GM18511 (cell line): ENCODE results near the gene CSNK1A1.
"Not testable (repeated sequence)": the region's sequence is repeated elsewhere in the genome, so short reads cannot be mapped to it uniquely, and the experiment has no call there.

Experiments used
- ATAC-seq: cut with Tn5 transposase; IDR thresholded peaks from one replicate; pipeline ENCODE4 v1.9.1; 2021; ENCODE audit warnings: mild to moderate bottlenecking, moderate library complexity; ENCODE audit not compliant: unreplicated experiment

The CSNK1A1 gene

GRCh38 chr5:149551227-149552037 lies at the start of gene CSNK1A1:
TSS of gene CSNK1A1 (minus strand) at chr5:149551439. CDS start at chr5:149550964, 475 bp downstream.
- ATAC-seq: peak; percentile 92

- ATAC-seq: no peak
These were observed 49.7 kb upstream of the CSNK1A1 start for GRCh38 chr5:149600932-149601331.

- no peak for ATAC-seq
These were observed 48.1 kb upstream of the CSNK1A1 start for GRCh38 chr5:149599375-149599774.

- no peak for ATAC-seq
These were observed 47.7 kb upstream of the CSNK1A1 start for GRCh38 chr5:149598966-149599365.

- not testable (repeated sequence) for ATAC-seq
These were observed 47.0 kb upstream of the CSNK1A1 start for GRCh38 chr5:149598234-149598633.

DNA sequence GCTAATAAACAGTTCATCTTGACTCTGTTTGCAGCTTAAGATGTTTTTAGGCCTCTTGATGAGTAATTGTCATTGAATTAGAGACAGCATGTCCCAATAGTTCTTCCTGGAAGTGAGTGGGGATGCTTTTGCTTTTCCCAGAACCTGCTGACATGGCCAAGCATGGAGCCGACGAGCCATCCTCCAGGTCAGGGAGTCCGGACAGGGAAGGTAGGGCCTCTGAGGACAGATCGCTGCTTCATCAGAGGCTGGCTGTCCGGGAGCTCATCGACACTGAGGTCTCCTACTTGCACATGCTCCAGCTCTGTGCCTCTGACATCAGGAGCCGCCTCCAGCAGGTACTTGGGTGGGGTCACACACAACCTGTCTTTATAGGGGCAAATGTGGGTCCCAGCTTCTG lies 46.4 kb upstream of the CSNK1A1 start:
- ATAC-seq: no peak

DNA sequence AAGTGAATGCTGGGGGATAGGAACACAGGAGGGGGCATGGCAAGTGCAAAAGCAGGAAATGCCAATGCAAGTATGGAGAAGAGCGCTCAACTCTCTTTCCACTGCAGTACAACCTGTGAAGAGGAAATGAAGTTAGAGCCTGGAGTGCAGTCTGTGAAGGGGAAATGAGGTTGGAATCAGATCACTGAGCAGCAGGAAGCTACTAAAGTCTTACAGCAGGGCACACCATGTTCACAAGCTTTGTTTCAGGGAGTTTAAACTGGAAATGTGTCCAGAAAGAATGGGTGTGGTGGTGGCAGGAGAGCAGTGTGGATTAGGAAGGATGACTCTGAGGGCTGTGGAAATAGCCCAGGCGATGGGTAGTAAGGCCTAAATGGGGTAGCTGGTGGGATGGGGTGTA lies 45.5 kb upstream of the CSNK1A1 start:
- no peak for ATAC-seq

DNA sequence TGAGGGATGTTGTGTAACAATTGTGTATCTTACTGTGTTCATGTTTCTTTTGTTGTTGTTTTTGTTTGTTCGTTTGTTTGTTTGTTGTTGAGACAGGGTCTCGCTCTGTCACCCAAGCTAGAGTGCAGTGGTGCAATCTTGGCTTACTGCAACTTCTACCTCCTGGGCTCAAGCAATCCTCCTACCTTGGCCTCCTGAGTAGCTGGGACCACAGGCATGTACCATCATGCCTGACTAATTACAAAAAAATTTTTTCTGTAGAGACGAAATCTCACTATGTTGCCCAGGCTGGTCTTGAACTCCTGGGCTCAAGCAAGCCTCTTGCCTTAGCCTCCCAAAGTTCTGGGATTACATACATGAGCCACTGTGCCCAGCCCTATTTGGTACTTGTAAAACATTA lies 43.9 kb upstream of the CSNK1A1 start:
- ATAC-seq: not testable (repeated sequence)

DNA sequence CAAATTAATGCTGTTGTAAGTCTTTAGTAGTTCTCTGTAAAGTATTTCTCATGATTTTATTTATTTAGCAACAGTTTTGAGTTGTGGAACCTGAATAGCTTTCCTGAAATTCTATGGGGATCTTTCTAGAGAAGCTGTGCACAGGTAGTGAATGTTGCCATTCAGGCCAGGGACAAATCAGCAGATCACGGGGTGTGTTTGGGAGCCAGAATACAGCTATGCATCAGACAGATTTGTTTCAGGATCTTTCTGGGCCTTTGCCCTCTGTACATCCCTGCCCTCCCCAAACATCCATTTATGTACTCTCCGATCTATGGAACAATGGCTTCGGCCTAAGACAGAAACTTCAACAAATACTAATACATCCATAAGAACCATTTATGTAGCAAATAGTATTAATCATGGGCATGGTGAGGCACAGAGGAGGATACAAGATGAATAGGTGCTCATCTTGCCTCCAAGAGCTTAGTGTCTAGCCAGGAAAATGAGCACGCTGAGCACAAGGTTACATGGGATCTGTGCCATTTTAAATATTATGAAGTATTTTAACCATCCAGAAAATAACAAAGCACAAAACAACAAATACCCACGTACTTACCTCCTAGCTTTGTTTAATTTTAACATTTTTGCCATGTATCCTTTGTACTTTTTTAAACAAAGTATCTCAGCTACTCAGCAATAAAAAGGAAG lies 43.1 kb upstream of the CSNK1A1 start:
- ATAC-seq: no peak

DNA sequence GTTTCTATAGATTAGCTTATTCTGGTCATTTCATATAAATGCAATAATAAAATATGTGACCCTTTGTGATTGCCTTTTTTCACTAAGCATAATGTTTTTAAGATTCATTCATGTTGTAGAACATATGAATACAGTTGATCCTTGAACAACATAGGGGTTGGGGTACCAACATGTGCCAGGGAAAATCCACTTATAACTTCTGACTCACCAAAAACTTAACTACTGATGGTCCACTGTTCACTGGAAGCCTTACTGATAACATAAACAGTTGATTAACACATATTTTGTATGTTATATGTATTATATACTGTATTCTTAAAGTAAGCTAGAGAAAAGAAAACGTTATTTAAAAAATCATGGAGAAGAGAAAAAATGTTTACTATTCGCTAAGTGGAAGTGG lies 42.1 kb upstream of the CSNK1A1 start:
- ATAC-seq: no peak

DNA sequence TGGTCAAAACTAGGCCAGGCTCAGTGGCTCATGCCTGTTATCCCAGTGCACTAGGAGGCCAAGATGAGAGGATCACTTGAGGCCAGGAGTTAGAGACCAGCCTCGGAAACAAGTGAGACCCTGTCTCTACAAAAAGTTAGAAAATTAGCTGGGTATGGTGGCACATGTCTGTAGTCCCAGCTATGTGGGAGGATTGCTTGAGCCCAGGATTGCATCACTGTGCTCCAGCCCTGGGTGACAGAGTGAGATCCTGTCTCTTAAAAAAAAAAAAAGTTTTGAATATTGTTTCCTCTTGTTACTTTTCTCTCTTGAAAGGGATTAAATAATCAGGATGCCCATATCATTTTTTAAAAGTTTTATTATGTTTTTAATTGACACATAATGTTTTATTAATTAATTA lies 37.7 kb upstream of the CSNK1A1 start:
- no peak for ATAC-seq

DNA sequence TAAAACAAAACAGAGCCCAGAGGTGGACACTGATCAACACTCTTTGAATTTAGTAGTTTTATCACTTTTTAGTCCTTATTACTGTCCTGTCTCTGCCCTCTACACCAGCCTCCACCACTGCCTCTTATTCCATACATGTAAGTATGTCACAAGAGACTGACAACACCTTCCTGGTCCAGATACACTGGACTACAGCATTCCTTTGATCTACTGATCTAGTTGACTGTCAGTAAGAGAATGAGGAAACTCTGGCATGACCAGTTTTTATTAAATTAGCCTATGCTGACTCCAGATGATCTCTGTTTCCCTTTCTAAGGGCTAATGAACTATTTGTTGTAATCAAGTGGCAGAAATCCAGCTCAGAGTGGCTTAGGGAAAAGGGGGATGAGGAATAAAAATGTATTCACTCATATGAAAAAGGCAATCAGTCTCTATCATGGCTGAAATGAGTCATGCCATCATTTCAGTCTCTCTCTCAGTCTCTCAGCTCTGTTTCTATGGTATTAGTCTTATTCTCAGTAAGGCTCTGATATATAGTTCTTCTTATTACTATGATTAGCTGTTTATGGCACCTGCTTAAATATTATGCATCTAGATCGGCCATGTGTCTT lies 35.6 kb upstream of the CSNK1A1 start:
- ATAC-seq: no peak

GRCh38 chr5:149585910-149586309 lies 34.7 kb upstream of the CSNK1A1 start:
- no peak for ATAC-seq

DNA sequence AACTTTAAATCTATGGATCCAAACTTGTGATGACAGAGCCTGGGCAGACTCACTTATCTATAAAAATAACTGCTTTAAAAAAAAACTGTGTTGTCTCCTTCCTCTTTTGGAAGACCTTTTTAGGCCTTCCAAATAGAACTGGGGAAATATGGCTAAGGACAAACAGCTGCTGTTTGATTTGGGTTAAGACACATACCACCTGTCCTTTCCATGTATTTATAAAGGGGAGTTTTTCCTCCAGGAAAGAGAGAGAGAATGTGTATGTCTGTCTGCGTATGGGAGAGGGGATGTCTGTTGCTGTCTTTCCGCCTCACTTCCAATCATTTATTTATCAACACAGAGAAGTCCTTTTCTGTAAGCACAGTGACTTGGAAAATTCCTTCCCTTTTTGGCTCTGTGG lies 32.9 kb upstream of the CSNK1A1 start:
- no peak for ATAC-seq

DNA sequence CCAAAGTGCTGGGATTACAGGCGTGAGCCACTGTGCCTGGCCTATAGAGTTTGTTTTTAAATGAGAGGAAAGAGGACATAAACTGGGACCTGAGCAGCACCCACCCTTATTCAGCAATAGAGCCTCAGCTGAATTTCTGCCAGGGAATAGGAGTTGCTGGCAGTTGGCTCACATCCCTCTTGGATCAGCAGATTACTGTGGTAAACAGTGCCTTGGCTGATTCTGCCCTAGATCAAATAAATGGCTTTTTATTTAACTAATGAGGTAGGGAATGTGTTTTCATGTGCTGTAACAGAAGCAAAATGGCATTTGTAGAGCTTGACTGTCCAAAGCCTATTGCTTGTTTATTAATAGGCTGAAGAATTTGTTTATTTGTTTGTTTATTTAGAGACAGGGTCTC lies 32.2 kb upstream of the CSNK1A1 start:
- ATAC-seq: no peak

DNA sequence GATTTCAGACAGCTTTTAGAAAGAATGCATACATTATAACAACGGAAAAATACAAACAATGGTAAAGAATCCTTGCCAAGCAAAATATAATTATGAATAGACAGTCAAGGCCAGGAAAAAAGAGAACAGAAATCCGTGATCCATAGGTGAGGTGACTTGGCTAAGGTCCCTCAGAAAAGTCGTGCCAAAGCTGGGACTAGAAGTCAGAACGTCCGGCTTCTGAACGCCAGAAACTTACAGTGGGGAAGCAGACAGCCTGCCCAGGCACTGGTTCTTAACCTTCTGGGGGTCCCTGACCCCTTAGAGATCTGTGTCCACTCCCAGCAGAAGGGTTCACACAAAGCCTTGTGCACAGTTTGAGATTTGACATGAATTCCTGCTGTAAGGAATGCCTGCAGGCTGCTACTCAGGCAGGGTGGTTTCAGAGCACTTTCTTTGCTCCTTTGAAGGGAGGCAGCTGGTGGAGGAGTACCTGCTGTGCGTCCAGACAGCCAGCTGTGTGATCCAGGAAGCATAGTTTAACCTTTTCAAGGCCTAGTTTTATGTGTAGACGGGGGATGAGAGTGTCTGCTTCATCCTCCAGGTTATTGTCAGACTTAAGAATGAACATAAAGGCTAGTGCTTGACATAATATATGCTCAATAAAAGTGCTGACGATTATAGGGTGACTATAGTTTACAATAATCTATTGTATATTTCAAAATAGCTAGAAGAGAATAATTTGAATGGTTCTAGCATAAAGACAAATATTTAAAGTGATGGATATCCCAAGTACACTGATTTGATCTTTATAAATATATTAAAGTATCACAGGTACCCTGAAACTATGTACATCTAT lies 30.9 kb upstream of the CSNK1A1 start:
- no peak for ATAC-seq

- ATAC-seq: peak; percentile 66
These were observed 30.1 kb upstream of the CSNK1A1 start, which contains the start of gene ARHGEF37 for GRCh38 chr5:149581192-149581861. TSS of gene ARHGEF37 (plus strand) at chr5:149581498. CDS start at chr5:149597770, 16,272 bp downstream.

DNA sequence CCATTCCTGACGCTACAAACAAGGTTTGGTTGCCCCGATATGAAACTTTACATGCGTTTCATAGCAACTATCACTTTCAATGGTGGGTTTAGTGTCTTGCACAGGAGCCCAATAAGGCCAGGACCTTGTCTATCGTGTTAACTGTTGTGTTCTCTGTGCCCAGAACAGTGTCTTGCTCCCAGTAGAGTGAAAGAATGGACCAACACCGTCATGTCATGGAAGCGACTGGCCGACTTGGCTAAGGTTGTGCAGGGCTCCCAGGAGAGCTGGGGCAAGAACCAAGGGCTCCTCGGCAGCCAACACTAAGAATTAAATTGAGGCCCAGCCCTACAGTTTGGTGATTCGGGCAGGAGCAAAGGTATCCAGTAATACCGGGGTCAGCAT lies 29.6 kb upstream of the CSNK1A1 start:
- peak; percentile 22 for ATAC-seq

DNA sequence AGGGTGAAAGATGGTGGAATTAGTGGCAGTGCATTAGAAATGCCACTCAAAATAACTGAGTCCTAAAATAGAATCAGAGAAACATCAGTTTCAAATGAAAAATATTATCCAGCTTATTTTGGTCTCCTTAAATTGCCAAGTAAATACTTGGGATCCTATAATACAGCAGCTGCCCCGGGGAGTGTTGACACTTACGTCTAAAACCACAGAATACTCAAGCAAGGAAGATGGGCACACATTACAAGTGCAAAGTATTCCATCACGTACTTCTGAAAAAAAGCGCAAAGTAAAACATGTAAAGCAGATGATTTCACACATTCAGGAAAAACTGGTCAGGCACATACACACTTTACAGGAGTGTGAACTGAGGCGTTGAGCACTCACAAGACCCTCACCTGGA lies 27.7 kb upstream of the CSNK1A1 start:
- ATAC-seq: no peak

DNA sequence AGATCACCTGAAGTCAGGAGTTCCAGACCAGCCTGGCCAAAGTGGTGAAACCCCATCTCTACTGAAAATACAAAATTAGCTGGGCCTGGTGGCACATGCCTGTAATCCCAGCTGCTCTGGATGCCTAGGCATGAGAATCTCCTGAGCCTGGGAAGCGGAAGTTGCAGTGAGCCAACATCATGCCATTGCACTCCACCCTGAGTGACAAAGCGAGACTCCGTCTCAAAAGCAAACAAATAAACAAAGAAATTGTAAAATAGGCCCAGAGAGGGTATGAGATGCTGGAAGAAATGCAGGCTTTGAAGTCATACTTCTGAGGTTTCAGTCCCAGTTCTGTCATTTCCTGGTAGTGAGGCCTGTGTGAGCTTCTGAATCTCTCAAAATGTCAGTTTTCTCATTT lies 24.8 kb upstream of the CSNK1A1 start:
- ATAC-seq: no peak
